ENCODE results near the gene PROSER2.

The PROSER2 gene

GRCh38 chr10:11783558-11783865, 39.6 kb upstream of the PROSER2 start:
- TF ChIP-seq, protein P1, sequence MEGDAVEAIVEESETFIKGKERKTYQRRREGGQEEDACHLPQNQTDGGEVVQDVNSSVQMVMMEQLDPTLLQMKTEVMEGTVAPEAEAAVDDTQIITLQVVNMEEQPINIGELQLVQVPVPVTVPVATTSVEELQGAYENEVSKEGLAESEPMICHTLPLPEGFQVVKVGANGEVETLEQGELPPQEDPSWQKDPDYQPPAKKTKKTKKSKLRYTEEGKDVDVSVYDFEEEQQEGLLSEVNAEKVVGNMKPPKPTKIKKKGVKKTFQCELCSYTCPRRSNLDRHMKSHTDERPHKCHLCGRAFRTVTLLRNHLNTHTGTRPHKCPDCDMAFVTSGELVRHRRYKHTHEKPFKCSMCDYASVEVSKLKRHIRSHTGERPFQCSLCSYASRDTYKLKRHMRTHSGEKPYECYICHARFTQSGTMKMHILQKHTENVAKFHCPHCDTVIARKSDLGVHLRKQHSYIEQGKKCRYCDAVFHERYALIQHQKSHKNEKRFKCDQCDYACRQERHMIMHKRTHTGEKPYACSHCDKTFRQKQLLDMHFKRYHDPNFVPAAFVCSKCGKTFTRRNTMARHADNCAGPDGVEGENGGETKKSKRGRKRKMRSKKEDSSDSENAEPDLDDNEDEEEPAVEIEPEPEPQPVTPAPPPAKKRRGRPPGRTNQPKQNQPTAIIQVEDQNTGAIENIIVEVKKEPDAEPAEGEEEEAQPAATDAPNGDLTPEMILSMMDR (conservative IDR thresholded peaks at IDR 0.05; ENCODE audit: control insufficient read depth, insufficient read depth, low read depth, low read length), result no peak
- H3K4me3 ChIP-seq (ENCODE audit: control insufficient read depth, low read depth, low read length), result no peak overlapping the region
- no peak for DNase-seq (ENCODE audit: low read depth)

DNA sequence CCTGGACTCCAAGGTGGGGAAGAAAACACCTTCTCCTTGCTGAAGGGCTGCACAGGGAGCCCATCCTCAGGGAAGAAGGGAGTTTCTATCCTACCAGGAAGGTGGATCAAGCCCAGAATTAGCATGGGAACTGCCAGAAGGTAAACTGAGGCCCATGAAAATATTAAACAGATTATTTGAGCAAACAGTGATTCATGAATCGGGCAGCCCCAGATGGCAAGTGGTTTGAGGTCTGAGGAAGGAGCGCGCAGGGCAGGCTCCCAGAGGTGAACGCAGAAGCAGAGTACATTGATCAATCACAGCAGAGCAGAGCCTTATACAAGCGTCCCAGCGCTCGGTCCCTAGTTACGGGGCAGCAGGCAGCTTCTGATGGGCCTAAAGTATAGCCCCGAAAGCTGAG, 35.8 kb upstream of the PROSER2 start:
- H3K4me3 ChIP-seq (ENCODE audit: control insufficient read depth, low read depth, low read length), result no peak overlapping the region
- DNase-seq (ENCODE audit: low read depth), result no peak
- TF ChIP-seq, protein P1 (conservative IDR thresholded peaks at IDR 0.05; ENCODE audit: control insufficient read depth, insufficient read depth, low read depth, low read length), result no peak

DNA sequence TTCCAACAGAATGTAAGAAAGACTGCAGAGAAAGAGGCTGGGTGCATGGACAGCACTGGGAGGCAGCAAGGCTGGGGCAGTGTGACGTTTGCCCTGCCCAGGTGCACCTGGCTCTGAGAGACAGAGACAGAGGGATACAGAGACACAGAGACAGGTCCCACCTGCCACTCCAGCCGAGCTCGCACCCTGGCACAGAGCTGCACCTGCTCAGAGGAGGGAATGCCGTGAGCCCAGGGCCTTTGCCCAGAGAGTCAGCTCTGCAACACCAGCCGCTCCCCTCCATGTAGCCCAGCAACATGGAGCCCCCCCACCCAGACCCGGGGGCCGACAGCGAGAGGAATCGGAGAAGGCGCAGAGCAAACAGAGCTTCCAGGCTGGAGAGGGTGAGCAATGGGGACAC, 35.3 kb upstream of the PROSER2 start:
- TF ChIP-seq, protein P1 (conservative IDR thresholded peaks at IDR 0.05; ENCODE audit: control insufficient read depth, insufficient read depth, low read depth, low read length), result no peak

DNA sequence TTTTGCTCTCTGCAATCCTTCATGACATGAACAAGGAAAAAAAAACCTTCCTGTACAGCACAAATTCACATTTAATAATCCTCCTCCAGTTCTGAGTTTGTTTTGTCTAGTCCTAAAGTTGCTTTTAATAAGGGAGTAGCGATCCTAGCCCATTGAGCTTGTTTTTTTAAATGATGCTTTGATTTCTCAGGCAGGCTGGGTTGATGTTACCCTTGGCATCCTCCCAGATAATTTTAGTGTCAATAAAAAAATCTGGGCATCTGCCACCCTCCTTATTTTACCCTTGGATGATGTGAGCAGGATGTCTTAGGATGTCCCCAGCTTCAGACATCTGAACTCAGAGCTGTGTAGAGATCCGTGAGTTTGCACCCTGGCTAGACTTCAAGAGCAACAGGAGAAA, 33.9 kb upstream of the PROSER2 start:
- no peak for DNase-seq (ENCODE audit: low read depth)
- no peak overlapping the region for H3K4me3 ChIP-seq (ENCODE audit: control insufficient read depth, low read depth, low read length)
- TF ChIP-seq, protein P1 (conservative IDR thresholded peaks at IDR 0.05; ENCODE audit: control insufficient read depth, insufficient read depth, low read depth, low read length), result no peak

More for the DNA sequence above, 35.3 kb upstream of the PROSER2 start:
- no peak for DNase-seq (ENCODE audit: low read depth)
- H3K4me3 ChIP-seq (ENCODE audit: control insufficient read depth, low read depth, low read length), result no peak overlapping the region

- DNase-seq (ENCODE audit: low read depth), result no peak
- no peak overlapping the region for H3K4me3 ChIP-seq (ENCODE audit: control insufficient read depth, low read depth, low read length)
- TF ChIP-seq, protein P1 (conservative IDR thresholded peaks at IDR 0.05; ENCODE audit: control insufficient read depth, insufficient read depth, low read depth, low read length), result no peak
Observed at GRCh38 chr10:11789956-11790355, 33.2 kb upstream of the PROSER2 start.

DNA sequence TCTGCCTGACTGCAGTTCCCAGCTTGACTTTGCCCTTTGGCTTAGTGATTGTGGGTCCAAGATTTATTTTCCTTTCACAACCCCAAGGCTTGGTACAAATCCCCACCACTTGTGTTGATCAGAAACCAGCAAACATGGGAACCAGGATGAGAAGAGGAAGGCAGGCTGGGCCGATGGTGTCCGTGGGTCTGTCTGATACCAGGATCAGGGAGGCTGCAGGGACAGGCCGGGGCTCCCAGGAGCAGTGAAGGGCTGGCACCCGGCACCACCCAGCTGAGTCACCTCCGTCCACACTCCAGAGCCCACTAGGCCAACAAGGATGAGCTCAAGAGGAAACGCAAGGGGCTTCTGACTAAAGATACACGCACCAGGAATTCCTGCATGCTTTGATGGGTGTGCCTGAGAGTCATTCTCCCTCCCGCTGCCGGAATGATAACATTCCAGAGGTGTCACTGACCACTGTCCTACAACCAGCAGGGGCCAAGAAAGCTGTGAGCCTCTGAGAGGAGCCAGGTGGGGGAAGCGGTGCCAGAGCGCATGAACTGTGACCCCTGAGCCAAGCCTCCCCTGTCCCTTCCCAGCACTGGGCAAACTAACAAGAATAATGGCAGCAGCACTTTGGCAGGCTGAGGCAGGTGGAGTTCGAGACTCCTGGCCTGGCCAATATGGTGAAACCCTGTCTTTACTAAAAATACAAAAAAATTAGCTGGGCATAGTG, 29.2 kb upstream of the PROSER2 start:
- DNase-seq (ENCODE audit: low read depth), result peak; percentile 49
- H3K4me3 ChIP-seq (ENCODE audit: control insufficient read depth, low read depth, low read length), result no peak overlapping the region
- TF ChIP-seq, protein P1 (conservative IDR thresholded peaks at IDR 0.05; ENCODE audit: control insufficient read depth, insufficient read depth, low read depth, low read length), result no peak

DNA sequence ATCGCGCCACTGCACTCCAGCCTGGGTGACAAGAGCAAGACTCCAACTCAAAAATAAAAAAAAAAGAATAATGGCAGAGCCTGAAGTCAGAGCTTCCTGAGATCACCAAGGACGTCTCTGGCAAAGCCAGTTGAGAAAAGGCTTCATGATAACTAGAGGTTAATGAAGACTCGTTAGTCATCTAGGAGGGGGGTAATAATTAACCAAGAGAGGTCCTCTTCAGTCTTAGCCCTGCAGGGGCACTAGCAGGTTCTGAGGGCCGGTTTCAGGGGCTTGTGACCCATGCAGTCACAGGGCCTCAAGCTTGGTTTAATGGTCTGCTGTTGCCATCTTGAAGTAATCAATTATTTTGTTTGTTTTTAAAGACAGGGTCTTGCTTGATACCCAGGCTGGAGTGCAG, 28.6 kb upstream of the PROSER2 start:
- H3K4me3 ChIP-seq (ENCODE audit: control insufficient read depth, low read depth, low read length), result no peak overlapping the region
- TF ChIP-seq, protein P1 (conservative IDR thresholded peaks at IDR 0.05; ENCODE audit: control insufficient read depth, insufficient read depth, low read depth, low read length), result no peak
- DNase-seq (ENCODE audit: low read depth), result no peak
